ENCODE measurements around the gene TBC1D25.
"Not testable (repeated sequence)": the region's sequence is repeated elsewhere in the genome, so short reads cannot be mapped to it uniquely, and the experiment has no call there.

Gene TBC1D25

GRCh38 chrX:48516285-48516684, 23.2 kb upstream of the TBC1D25 start:
- no peak for DNase-seq (ENCODE audit: low spot score)

GRCh38 chrX:48516987-48517386, 22.5 kb upstream of the TBC1D25 start:
- DNase-seq (ENCODE audit: low spot score): no peak

GRCh38 chrX:48519481-48519880, 20.0 kb upstream of the TBC1D25 start:
- not testable (repeated sequence) for DNase-seq (ENCODE audit: low spot score)

GRCh38 chrX:48520455-48520854, 19.1 kb upstream of the TBC1D25 start:
- no peak for DNase-seq (ENCODE audit: low spot score)

GRCh38 chrX:48520976-48521352, 18.6 kb upstream of the TBC1D25 start:
- no peak for DNase-seq (ENCODE audit: low spot score)

- DNase-seq (ENCODE audit: low spot score): peak; percentile 91
These were observed 17.9 kb upstream of the TBC1D25 start, which contains the start of gene EBP for GRCh38 chrX:48521353-48522243. Gene EBP, plus strand, starts transcription at chrX:48521808. Its CDS starts 1,964 bp downstream, at chrX:48523772.

- no peak for DNase-seq (ENCODE audit: low spot score)
These were observed 17.2 kb upstream of the TBC1D25 start for GRCh38 chrX:48522291-48522690.

GRCh38 chrX:48523682-48524081, 15.8 kb upstream of the TBC1D25 start:
- no peak for DNase-seq (ENCODE audit: low spot score)

- not testable (repeated sequence) for DNase-seq (ENCODE audit: low spot score)
These were observed 13.7 kb upstream of the TBC1D25 start for GRCh38 chrX:48525853-48526252.

GRCh38 chrX:48530736-48531135, 8.8 kb upstream of the TBC1D25 start:
- DNase-seq (ENCODE audit: low spot score): no peak

- DNase-seq (ENCODE audit: low spot score): no peak
These were observed 8.1 kb upstream of the TBC1D25 start for GRCh38 chrX:48531358-48531959.

- no peak for DNase-seq (ENCODE audit: low spot score)
These were observed 7.4 kb upstream of the TBC1D25 start for GRCh38 chrX:48532161-48532560.

- no peak for DNase-seq (ENCODE audit: low spot score)
These were observed 6.3 kb upstream of the TBC1D25 start for GRCh38 chrX:48533165-48533564.

- no peak for DNase-seq (ENCODE audit: low spot score)
These were observed 721 bp upstream of the TBC1D25 start for GRCh38 chrX:48538641-48539344.

- peak; percentile 59 for DNase-seq (ENCODE audit: low spot score)
These were observed 488 bp downstream of the TBC1D25 start for GRCh38 chrX:48540028-48540375.

GRCh38 chrX:48540480-48540879, 966 bp downstream of the TBC1D25 start:
- DNase-seq (ENCODE audit: low spot score): no peak

GRCh38 chrX:48541140-48541814, 1.8 kb downstream of the TBC1D25 start:
- DNase-seq (ENCODE audit: low spot score): no peak

GRCh38 chrX:48548871-48549270, 9.4 kb downstream of the TBC1D25 start:
- DNase-seq (ENCODE audit: low spot score): no peak

GRCh38 chrX:48555731-48556325, 16.3 kb downstream of the TBC1D25 start:
- DNase-seq (ENCODE audit: low spot score): not testable (repeated sequence)

GRCh38 chrX:48558271-48558670, 18.8 kb downstream of the TBC1D25 start:
- no peak for DNase-seq (ENCODE audit: low spot score)

GRCh38 chrX:48559636-48560035, 20.1 kb downstream of the TBC1D25 start:
- no peak for DNase-seq (ENCODE audit: low spot score)

GRCh38 chrX:48560056-48560455, 20.5 kb downstream of the TBC1D25 start:
- DNase-seq (ENCODE audit: low spot score): no peak
